Hematopoietic multipotent progenitor cell treated with erythropoietin and hydrocortisone succinate and interleukin-3 and kit ligand, for 8 days (in vitro differentiated cells): ENCODE measurements around the gene PLA2G3.
"Not testable (repeated sequence)": the region's sequence is repeated elsewhere in the genome, so short reads cannot be mapped to it uniquely, and the experiment has no call there.

Experiments used
- DNase-seq: peaks from one replicate; pipeline ENCODE4 v3.0.0-alpha.2; 2015

PLA2G3 gene

GRCh38 chr22:31139866-31140716 lies at the start of gene PLA2G3:
Gene PLA2G3, minus strand, starts transcription at chr22:31140508. Its CDS starts 154 bp downstream, at chr22:31140354.
- DNase-seq, result peak; percentile 45

- no peak for DNase-seq
Measured at GRCh38 chr22:31187627-31188026, 47.3 kb upstream of the PLA2G3 start.

GRCh38 chr22:31185056-31185455 lies 44.7 kb upstream of the PLA2G3 start:
- DNase-seq, result no peak

- no peak for DNase-seq
Measured at GRCh38 chr22:31184015-31184414, 43.7 kb upstream of the PLA2G3 start.

GRCh38 chr22:31179345-31179744 lies 39.0 kb upstream of the PLA2G3 start:
- no peak for DNase-seq

GRCh38 chr22:31178859-31179258 lies 38.6 kb upstream of the PLA2G3 start:
- DNase-seq, result no peak

GRCh38 chr22:31177420-31178162 lies 37.3 kb upstream of the PLA2G3 start:
- DNase-seq, result no peak

GRCh38 chr22:31176923-31177322 lies 36.6 kb upstream of the PLA2G3 start:
- DNase-seq, result no peak

GRCh38 chr22:31173386-31174145 lies 33.3 kb upstream of the PLA2G3 start:
- no peak for DNase-seq

- not testable (repeated sequence) for DNase-seq
Measured at GRCh38 chr22:31171734-31172133, 31.4 kb upstream of the PLA2G3 start.

- DNase-seq, result no peak
Measured at GRCh38 chr22:31170971-31171370, 30.7 kb upstream of the PLA2G3 start.

- peak; percentile 36 for DNase-seq
Measured at GRCh38 chr22:31162015-31162765, 21.9 kb upstream of the PLA2G3 start.

GRCh38 chr22:31161386-31161785 lies 21.1 kb upstream of the PLA2G3 start:
- DNase-seq, result no peak

GRCh38 chr22:31160328-31160978 lies 20.1 kb upstream of the PLA2G3 start:
- DNase-seq, result no peak

GRCh38 chr22:31155422-31155821 lies 15.1 kb upstream of the PLA2G3 start:
- no peak for DNase-seq

GRCh38 chr22:31154975-31155374 lies 14.7 kb upstream of the PLA2G3 start:
- DNase-seq, result no peak

GRCh38 chr22:31153357-31153756 lies 13.0 kb upstream of the PLA2G3 start:
- DNase-seq, result no peak

- DNase-seq, result no peak
Measured at GRCh38 chr22:31151872-31152271, 11.6 kb upstream of the PLA2G3 start.

GRCh38 chr22:31150615-31151014 lies 10.3 kb upstream of the PLA2G3 start:
- no peak for DNase-seq

GRCh38 chr22:31148953-31149627 lies 8.8 kb upstream of the PLA2G3 start:
- peak; percentile 73 for DNase-seq

GRCh38 chr22:31148488-31148887 lies 8.2 kb upstream of the PLA2G3 start:
- no peak for DNase-seq
